ENCODE results near the gene DDX54.

Gene DDX54

DNA sequence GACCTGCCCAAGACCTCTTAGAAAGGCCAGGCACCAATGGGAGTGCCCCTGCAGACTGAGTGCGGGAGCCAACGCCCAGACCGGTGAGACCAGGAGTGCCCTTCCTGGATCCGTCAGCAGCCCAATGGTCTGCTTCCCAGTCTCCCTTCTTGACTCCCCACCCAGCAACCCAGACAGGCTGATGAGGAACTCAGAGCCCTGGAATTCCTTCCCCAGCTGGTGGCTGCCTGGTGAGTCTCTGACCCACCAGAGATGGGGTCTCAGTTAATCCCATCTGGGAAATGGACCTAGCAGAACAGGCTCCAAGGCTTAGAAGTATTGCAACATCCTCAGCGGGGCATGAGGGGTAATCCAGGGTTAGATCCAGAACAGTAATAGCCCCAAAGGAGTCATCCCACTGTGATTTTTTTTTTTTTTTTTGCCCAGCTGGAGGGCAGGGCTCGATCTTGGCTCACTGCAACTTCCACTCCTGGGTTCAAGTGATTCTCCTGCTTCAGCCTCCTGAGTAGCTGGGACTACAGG, 48.2 kb downstream of the DDX54 start:
- TF ChIP-seq, protein P1, sequence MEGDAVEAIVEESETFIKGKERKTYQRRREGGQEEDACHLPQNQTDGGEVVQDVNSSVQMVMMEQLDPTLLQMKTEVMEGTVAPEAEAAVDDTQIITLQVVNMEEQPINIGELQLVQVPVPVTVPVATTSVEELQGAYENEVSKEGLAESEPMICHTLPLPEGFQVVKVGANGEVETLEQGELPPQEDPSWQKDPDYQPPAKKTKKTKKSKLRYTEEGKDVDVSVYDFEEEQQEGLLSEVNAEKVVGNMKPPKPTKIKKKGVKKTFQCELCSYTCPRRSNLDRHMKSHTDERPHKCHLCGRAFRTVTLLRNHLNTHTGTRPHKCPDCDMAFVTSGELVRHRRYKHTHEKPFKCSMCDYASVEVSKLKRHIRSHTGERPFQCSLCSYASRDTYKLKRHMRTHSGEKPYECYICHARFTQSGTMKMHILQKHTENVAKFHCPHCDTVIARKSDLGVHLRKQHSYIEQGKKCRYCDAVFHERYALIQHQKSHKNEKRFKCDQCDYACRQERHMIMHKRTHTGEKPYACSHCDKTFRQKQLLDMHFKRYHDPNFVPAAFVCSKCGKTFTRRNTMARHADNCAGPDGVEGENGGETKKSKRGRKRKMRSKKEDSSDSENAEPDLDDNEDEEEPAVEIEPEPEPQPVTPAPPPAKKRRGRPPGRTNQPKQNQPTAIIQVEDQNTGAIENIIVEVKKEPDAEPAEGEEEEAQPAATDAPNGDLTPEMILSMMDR (conservative IDR thresholded peaks at IDR 0.05; ENCODE audit: control insufficient read depth, insufficient read depth, low read depth, low read length): no peak
- H3K4me3 ChIP-seq (ENCODE audit: control insufficient read depth, low read depth, low read length): no peak overlapping the region
- no peak for DNase-seq (ENCODE audit: low read depth)

DNA sequence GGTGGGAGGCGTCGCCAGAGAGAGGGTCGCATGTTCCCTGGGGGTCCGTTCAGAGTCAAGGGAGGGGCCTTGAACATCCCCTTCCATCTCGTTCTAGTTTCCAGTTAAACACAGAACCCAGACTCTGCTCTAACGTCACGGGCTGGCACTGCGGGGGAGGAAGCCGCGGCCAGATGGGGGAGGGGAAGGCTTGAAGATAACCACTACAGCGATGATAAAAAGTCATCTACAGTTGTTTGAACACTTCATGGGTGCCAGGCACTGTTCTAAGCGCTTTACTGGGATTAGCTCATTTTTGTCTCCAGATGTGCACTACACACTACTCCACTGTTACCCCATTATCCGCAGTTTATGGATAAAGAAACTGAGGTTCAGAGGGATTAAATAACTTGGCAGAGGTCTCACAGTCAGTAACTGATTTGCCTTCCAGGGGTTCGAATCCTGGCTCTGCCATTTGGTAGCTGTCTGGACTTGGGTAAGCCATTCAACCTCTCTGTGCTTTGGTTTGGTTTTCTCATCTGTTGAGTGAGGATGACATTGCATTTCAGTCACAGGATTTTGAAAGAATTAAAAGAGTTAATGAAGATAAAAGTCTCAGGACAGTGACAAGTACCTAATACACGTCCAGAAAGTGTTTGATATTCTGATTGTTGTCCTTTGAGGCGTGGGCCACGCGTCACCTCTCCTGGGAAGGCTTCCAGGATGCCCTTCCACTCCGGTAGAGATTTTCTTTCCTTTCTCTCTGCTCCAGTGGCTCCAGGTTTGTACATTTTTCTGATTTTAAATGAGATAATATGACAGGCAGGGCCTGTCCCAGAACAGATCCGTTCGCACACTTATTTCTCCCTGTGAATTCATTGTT, 48.9 kb downstream of the DDX54 start:
- TF ChIP-seq, protein P1 (conservative IDR thresholded peaks at IDR 0.05; ENCODE audit: control insufficient read depth, insufficient read depth, low read depth, low read length): no peak
- no peak for DNase-seq (ENCODE audit: low read depth)
- H3K4me3 ChIP-seq (ENCODE audit: control insufficient read depth, low read depth, low read length): no peak overlapping the region

DNA sequence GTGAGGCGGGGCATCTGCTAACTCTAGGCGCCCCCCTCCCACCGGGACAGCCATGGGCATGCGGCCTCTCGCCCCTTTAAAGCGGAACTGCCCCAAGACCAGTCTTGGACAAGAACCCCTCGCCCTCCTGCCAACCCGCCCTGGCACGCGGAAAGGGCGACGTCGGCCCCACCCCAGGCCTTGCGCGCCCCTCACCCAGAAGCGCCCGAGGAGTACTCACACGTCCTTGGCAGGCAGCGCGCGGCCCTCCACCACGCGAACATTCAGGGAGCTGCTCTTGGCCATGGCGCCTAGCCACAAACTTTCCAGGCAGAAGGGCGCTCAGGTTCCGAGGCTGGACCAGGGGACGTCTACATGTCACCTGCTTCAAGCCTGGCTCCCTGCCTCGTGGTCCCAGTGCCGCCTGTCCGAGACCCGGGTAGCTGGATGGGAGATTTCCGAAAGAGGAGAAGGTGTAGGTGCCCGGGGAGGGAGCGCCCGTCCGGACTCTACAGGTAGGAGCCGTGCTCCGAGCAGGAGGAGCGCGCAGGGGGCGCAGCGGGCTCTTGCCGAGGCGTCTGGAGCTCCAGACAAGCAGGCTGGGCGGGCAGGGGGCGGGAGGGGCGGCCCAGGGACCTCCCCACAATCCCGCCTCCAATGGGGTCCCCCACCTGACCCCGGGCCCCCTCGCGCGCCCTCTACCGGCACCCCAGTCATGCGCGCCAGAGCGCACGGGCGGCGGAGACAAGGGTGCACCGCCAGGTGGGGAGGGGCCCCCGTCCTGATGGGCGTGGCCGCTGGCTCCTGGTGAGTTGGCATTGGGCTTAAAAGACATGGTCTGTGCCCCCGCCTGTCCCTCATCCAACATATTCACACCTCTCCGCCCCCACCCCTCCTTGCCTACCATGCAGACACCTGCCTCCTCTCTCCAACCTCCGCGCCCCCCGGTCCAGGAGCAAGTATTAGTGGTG, 49.8 kb downstream of the DDX54 start, which contains the start of gene RASAL1:
TSS of gene RASAL1 (minus strand) at position 584 of the 950 bp plus-strand sequence. CDS start at position 285, 299 bp downstream.
- no peak within 1 kb of the TSS for H3K4me3 ChIP-seq (ENCODE audit: control insufficient read depth, low read depth, low read length)
- no peak for DNase-seq (ENCODE audit: low read depth)

DNA sequence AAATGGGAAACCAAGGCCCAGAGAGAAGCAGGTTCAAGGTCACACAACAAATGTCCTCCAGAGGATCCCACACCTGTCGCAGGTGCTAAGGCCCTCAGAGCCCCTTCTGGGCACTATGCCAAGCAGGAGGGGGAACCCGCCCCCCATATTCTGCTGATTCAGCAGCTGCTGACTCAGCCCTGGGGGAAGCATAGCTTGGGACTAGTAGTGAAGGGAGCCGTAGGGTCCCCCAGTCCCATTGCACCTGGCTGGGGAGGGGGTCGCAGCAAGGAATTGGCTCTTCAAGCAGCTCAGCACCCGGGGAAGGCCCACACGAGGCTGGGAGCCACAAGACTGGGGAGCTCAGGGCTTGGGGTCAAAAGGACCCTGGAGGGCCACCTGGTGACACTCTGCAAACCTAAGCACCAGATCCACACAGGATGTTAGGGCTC, 50.7 kb downstream of the DDX54 start:
- H3K4me3 ChIP-seq (ENCODE audit: control insufficient read depth, low read depth, low read length): no peak overlapping the region

More for the DNA sequence above, 49.8 kb downstream of the DDX54 start, which contains the start of gene RASAL1:
- TF ChIP-seq, protein P1 (conservative IDR thresholded peaks at IDR 0.05; ENCODE audit: control insufficient read depth, insufficient read depth, low read depth, low read length): no peak

DNA sequence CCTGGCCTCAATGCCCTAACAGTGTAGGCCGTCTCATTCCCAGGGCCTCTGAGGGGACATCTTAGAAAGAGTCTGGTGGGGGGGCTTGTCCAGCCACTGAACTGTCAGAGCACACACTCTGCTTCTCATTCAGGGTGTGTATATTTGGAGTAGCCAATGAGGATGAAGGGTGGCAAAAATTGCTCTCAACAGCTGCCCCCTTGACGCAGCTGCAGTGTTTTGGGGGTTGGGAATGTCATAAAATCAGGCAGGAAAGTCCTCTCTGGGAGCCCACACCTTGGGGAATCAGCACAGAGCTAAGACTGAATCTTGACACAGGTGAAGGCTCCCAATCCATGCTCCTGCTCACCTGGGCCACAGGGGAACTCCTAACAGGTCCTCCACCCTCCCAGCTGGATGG, 51.2 kb downstream of the DDX54 start:
- no peak overlapping the region for H3K4me3 ChIP-seq (ENCODE audit: control insufficient read depth, low read depth, low read length)
- DNase-seq (ENCODE audit: low read depth): no peak
- TF ChIP-seq, protein P1 (conservative IDR thresholded peaks at IDR 0.05; ENCODE audit: control insufficient read depth, insufficient read depth, low read depth, low read length): no peak

More for the DNA sequence above, 50.7 kb downstream of the DDX54 start:
- no peak for DNase-seq (ENCODE audit: low read depth)
- TF ChIP-seq, protein P1 (conservative IDR thresholded peaks at IDR 0.05; ENCODE audit: control insufficient read depth, insufficient read depth, low read depth, low read length): no peak

DNA sequence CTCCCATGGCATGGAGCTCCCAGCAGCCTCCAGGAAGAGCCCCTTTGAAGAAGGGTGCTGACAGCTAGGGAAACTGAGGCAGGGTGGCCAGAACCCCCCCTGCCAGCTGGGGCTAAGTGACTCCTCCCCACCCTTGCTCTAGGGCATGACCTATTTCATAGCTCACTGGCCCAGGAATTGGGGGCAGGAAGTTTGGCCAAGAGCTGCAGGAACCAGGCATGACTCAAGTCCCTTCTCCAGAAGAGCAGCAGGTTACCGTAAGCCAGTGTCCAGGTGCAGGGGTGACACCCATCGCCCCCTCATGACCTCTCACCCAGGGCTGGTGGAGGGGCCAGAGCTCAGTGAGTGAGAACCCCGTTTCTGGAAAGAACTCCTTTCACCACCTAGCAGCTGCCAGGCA, 51.6 kb downstream of the DDX54 start:
- no peak overlapping the region for H3K4me3 ChIP-seq (ENCODE audit: control insufficient read depth, low read depth, low read length)
- TF ChIP-seq, protein P1 (conservative IDR thresholded peaks at IDR 0.05; ENCODE audit: control insufficient read depth, insufficient read depth, low read depth, low read length): no peak
- no peak for DNase-seq (ENCODE audit: low read depth)

Data from fibroblast of mammary gland (primary cell).